Neuronal stem cell (in vitro differentiated cells): Measurements from ENCODE around the gene NEIL3.

Experiments used
- DNase-seq: peaks from one replicate; pipeline ENCODE4 v3.0.0-alpha.2; 2013; ENCODE audit warnings: low spot score
- H2AFZ ChIP-seq: one replicate; pipeline ENCODE4 v1.6.1; 2013; ENCODE audit warnings: mild to moderate bottlenecking, low read length, inconsistent platforms
- H2AK5ac ChIP-seq: 2 replicates; pipeline ENCODE4 v1.6.1; 2013; ENCODE audit warnings: low read depth, mild to moderate bottlenecking, inconsistent platforms, low read length, moderate library complexity, mixed read lengths
- H2BK120ac ChIP-seq: 2 replicates; pipeline ENCODE4 v1.6.1; 2013; ENCODE audit warnings: low read depth, mild to moderate bottlenecking, inconsistent platforms, low read length, moderate library complexity, mixed read lengths
- H2BK12ac ChIP-seq: one replicate; pipeline ENCODE4 v1.6.1; 2013; ENCODE audit warnings: low read length, inconsistent platforms
- H2BK15ac ChIP-seq: 2 replicates; pipeline ENCODE4 v1.6.1; 2013; ENCODE audit warnings: mild to moderate bottlenecking, low read length, inconsistent platforms, mixed read lengths
- H2BK5ac ChIP-seq: one replicate; pipeline ENCODE4 v1.6.1; 2013; ENCODE audit warnings: inconsistent platforms, mild to moderate bottlenecking, low read length, moderate library complexity
- H3K14ac ChIP-seq: one replicate; pipeline ENCODE4 v1.6.1; 2013; ENCODE audit warnings: low read length, inconsistent platforms
- H3K18ac ChIP-seq: 2 replicates; pipeline ENCODE4 v1.6.1; 2013; ENCODE audit warnings: low read length, inconsistent platforms
- H3K23ac ChIP-seq: 2 replicates; pipeline ENCODE4 v1.6.1; 2013; ENCODE audit warnings: low read depth, mild to moderate bottlenecking, mixed read lengths, low read length, inconsistent platforms; ENCODE audit not compliant: poor library complexity
- H3K27ac ChIP-seq: replicated peaks from 3 replicates; pipeline ENCODE4 v1.5.1; 2013; ENCODE audit warnings: low read length, inconsistent platforms
- H3K27me3 ChIP-seq, 3 experiments: 2 replicates each; pipeline ENCODE4 v1.6.1; 2013; ENCODE audit warnings: low read length in 3 of 3, mild to moderate bottlenecking in 2 of 3, inconsistent platforms in 1 of 3, low read depth in 1 of 3, mixed read lengths in 1 of 3, moderate library complexity in 1 of 3; ENCODE audit not compliant: control insufficient read depth in 3 of 3, insufficient read depth in 3 of 3
- H3K36me3 ChIP-seq, 2 donors: replicated peaks in 1 of 2; 2 replicates each; pipeline ENCODE4 v1.6.1; 2013; ENCODE audit warnings: low read length in 2 of 2; ENCODE audit not compliant: control insufficient read depth in 2 of 2, insufficient read depth in 2 of 2
- H3K4ac ChIP-seq: 2 replicates; pipeline ENCODE4 v1.6.1; 2013; ENCODE audit warnings: inconsistent platforms, mild to moderate bottlenecking, low read length, moderate library complexity
- H3K4me1 ChIP-seq, 2 donors: 1 replicate in 1 of 2; 2 replicates in 1 of 2; pipeline ENCODE4 v1.6.1; 2013; ENCODE audit warnings: low read length in 2 of 2, low read depth in 1 of 2; ENCODE audit not compliant: control insufficient read depth in 2 of 2, insufficient read depth in 1 of 2
- H3K4me2 ChIP-seq: one replicate; pipeline ENCODE4 v1.6.1; 2013; ENCODE audit warnings: mild to moderate bottlenecking, low read length, inconsistent platforms; ENCODE audit not compliant: insufficient read depth, poor library complexity, severe bottlenecking
- H3K4me3 ChIP-seq, 2 donors: 2 replicates each; pipeline ENCODE4 v1.5.1; 2013; ENCODE audit warnings: low read length in 2 of 2, mild to moderate bottlenecking in 2 of 2, inconsistent platforms in 1 of 2, moderate library complexity in 1 of 2
- H3K79me1 ChIP-seq: one replicate; pipeline ENCODE4 v1.6.1; 2013; ENCODE audit warnings: low read depth, mild to moderate bottlenecking, inconsistent platforms, low read length, moderate library complexity
- H3K9ac ChIP-seq: one replicate; pipeline ENCODE4 v1.6.1; 2013; ENCODE audit warnings: mild to moderate bottlenecking, low read depth, low read length, inconsistent platforms; ENCODE audit not compliant: poor library complexity
- H3K9me3 ChIP-seq, 2 donors: replicated peaks in 1 of 2; 2 replicates each; pipeline versions ENCODE3 to v1.6.1; 2013; ENCODE audit warnings: low read length in 2 of 2, mild to moderate bottlenecking in 2 of 2, inconsistent platforms in 1 of 2, low read depth in 1 of 2, mixed read lengths in 1 of 2, moderate library complexity in 1 of 2; ENCODE audit not compliant: control insufficient read depth in 2 of 2, insufficient read depth in 1 of 2
- H4K8ac ChIP-seq: one replicate; pipeline ENCODE4 v1.6.1; 2013; ENCODE audit warnings: low read depth, mild to moderate bottlenecking, inconsistent platforms, low read length, moderate library complexity
- H4K91ac ChIP-seq: one replicate; pipeline ENCODE4 v1.6.1; 2013; ENCODE audit warnings: low read length, low read depth, mild to moderate bottlenecking, inconsistent platforms; ENCODE audit not compliant: poor library complexity
- WGBS, 2 donors: extraction: QIAGEN DNeasy Blood & Tissue Kit; methylation state at CpG; one replicate each; pipeline ENCODE4 v1.1.7; 2013; ENCODE audit warnings: missing lambda C conversion rate in 2 of 2, mixed read lengths in 1 of 2; ENCODE audit not compliant: insufficient read length in 2 of 2, insufficient replicate concordance in 1 of 2; ENCODE audit errors: extremely low coverage in 2 of 2; 5-methylcytosine and 5-hydroxymethylcytosine counted together

Gene NEIL3

GRCh38 chr4:177275999-177276398, 33.7 kb upstream of the NEIL3 start:
- H3K79me1 ChIP-seq: no peaks in the 10 kb centered on the region
- no peak overlapping the region for H2BK15ac ChIP-seq
- H3K27me3 ChIP-seq: no peaks in the 10 kb centered on the region
- no CpG with 5 or more reads among the region's 4 CpGs for WGBS, 2 donors
- H2AK5ac ChIP-seq: no peak overlapping the region
- H4K8ac ChIP-seq: no peak overlapping the region
- no peak overlapping the region for H4K91ac ChIP-seq
- H3K4ac ChIP-seq: no peak overlapping the region
- H3K9me3 ChIP-seq: peaks cover 0 to 4% of the 10 kb centered on the region in 2 donors
- no peak overlapping the region for H2BK12ac ChIP-seq
- no peak overlapping the region for H3K14ac ChIP-seq
- no peak overlapping the region for H2BK120ac ChIP-seq
- no peak overlapping the region for H3K18ac ChIP-seq
- no peak overlapping the region for H3K4me2 ChIP-seq
- H3K4me1 ChIP-seq: peaks cover 0 to 1% of the 10 kb centered on the region in 2 donors
- no peak overlapping the region for H3K9ac ChIP-seq
- no peak overlapping the region for H3K4me3 ChIP-seq
- no peak overlapping the region for H2BK5ac ChIP-seq
- H2AFZ ChIP-seq: no peak overlapping the region
- H3K27ac ChIP-seq: no peak overlapping the region
- no peak for DNase-seq
- H3K23ac ChIP-seq: no peak overlapping the region
- H3K36me3 ChIP-seq: no peaks in the 10 kb centered on the region

GRCh38 chr4:177281351-177281909, 28.2 kb upstream of the NEIL3 start:
- no peak overlapping the region for H4K91ac ChIP-seq
- H3K79me1 ChIP-seq: no peaks in the 10 kb centered on the region
- H2AFZ ChIP-seq: no peak overlapping the region
- no peaks in the 10 kb centered on the region for H3K27me3 ChIP-seq
- no peak overlapping the region for H3K4ac ChIP-seq
- no peak overlapping the region for H4K8ac ChIP-seq
- no peak overlapping the region for H2AK5ac ChIP-seq
- no peak overlapping the region for H3K4me3 ChIP-seq
- H3K36me3 ChIP-seq: no peaks in the 10 kb centered on the region
- H3K9ac ChIP-seq: no peak overlapping the region
- no peak overlapping the region for H2BK5ac ChIP-seq
- H3K4me2 ChIP-seq: no peak overlapping the region
- H3K27ac ChIP-seq: no peak overlapping the region
- H3K18ac ChIP-seq: no peak overlapping the region
- no peak for DNase-seq
- no peak overlapping the region for H2BK120ac ChIP-seq
- H2BK12ac ChIP-seq: no peak overlapping the region
- H2BK15ac ChIP-seq: no peak overlapping the region
- H3K9me3 ChIP-seq: peaks cover 0 to 4% of the 10 kb centered on the region in 2 donors
- no CpG with 5 or more reads among the region's 4 CpGs for WGBS, 2 donors
- no peaks in the 10 kb centered on the region for H3K4me1 ChIP-seq
- H3K14ac ChIP-seq: no peak overlapping the region
- no peak overlapping the region for H3K23ac ChIP-seq

- Histone ChIP-seq H2BK12ac (no peak overlapping the region), H4K8ac (no peak overlapping the region), H3K9me3 (peaks cover 0 to 4% of the 10 kb centered on the region in 2 donors), H2BK15ac (no peak overlapping the region), H3K79me1 (no peaks in the 10 kb centered on the region), H4K91ac (no peak overlapping the region), H3K4ac (no peak overlapping the region), H3K4me1 (no peaks in the 10 kb centered on the region), H3K23ac (no peak overlapping the region), H2AFZ (no peak overlapping the region), H3K4me3 (no peak overlapping the region), H3K36me3 (no peaks in the 10 kb centered on the region), H3K27ac (no peak overlapping the region), H3K18ac (no peak overlapping the region), H2AK5ac (no peak overlapping the region), H3K14ac (no peak overlapping the region), H2BK120ac (no peak overlapping the region), H3K4me2 (no peak overlapping the region), H3K9ac (no peak overlapping the region), H2BK5ac (no peak overlapping the region), H3K27me3 (no peaks in the 10 kb centered on the region)
- no CpG with 5 or more reads among the region's 5 CpGs for WGBS, 2 donors
- DNase-seq: no peak
Observed at GRCh38 chr4:177282284-177282835, 27.3 kb upstream of the NEIL3 start.

GRCh38 chr4:177283167-177283566, 26.5 kb upstream of the NEIL3 start:
- Histone ChIP-seq H2BK120ac (no peak overlapping the region), H4K8ac (no peak overlapping the region), H3K27ac (no peak overlapping the region), H3K4me1 (no peaks in the 10 kb centered on the region), H3K4me2 (no peak overlapping the region), H3K36me3 (no peaks in the 10 kb centered on the region), H3K4me3 (no peak overlapping the region), H3K9ac (no peak overlapping the region), H3K18ac (no peak overlapping the region), H2AFZ (no peak overlapping the region), H3K9me3 (peaks cover 0 to 4% of the 10 kb centered on the region in 2 donors), H4K91ac (no peak overlapping the region), H3K79me1 (no peaks in the 10 kb centered on the region), H2BK15ac (no peak overlapping the region), H3K23ac (no peak overlapping the region), H3K14ac (no peak overlapping the region), H2BK12ac (no peak overlapping the region), H2AK5ac (no peak overlapping the region), H2BK5ac (no peak overlapping the region), H3K4ac (no peak overlapping the region), H3K27me3 (no peaks in the 10 kb centered on the region)
- DNase-seq: no peak
- WGBS, 2 donors: no CpG with 5 or more reads among the region's 2 CpGs
